IMR-90 (cell line): ENCODE data around the gene QKI. TPM values are rescaled to one million over a fixed set of nuclear protein-coding genes. Genes with fewer than 3 reads are reported as not detected.

Source experiments
- ATAC-seq: fragments of 200-7000 bp; cut with Tn5 transposase; 2 replicates; pipeline ENCODE4 v1.9.1; 2020; ENCODE audit warnings: low read depth, mild to moderate bottlenecking, moderate library complexity
- BruUV-seq: library from RNA; stranded (reverse); fragments of 400-500 nt; replicated peaks from 2 replicates; lab custom pipeline; 2021; lab: Mats Ljungman, UMichigan
- CTCF ChIA-PET: fragments of 300-600 bp; formaldehyde crosslinking; extraction: SDS; loops from one replicate; lab custom pipeline; 2021; ENCODE audit warnings: antibody characterized with exemption; lab: Yijun Ruan, JAX
- POLR2A ChIA-PET: fragments of 300-600 bp; sonication (Branson Sonifier 250); formaldehyde crosslinking; loops from one replicate; lab custom pipeline; 2022; ENCODE audit warnings: antibody characterized with exemption; ENCODE audit not compliant: unreplicated experiment; lab: Charles Lee
- DNase-seq: peaks from one replicate; pipeline ENCODE4 v3.0.0; 2013
- H2AFZ ChIP-seq: replicated peaks from 2 replicates; pipeline ENCODE3; 2013; ENCODE audit warnings: low read length, mild to moderate bottlenecking; ENCODE audit not compliant: poor library complexity
- H2AK5ac ChIP-seq: 2 replicates; pipeline ENCODE4 v1.6.1; 2013; ENCODE audit warnings: low read depth, low read length, inconsistent platforms
- H2AK9ac ChIP-seq: replicated peaks from 2 replicates; pipeline ENCODE3; 2013; ENCODE audit warnings: mild to moderate bottlenecking, low read depth, low read length, moderate library complexity; ENCODE audit not compliant: poor library complexity
- H2BK120ac ChIP-seq: 2 replicates; pipeline ENCODE4 v1.6.1; 2013; ENCODE audit warnings: low read depth, low read length, inconsistent platforms
- H2BK15ac ChIP-seq: 3 replicates; pipeline ENCODE4 v1.6.1; 2013; ENCODE audit warnings: low read depth, low read length, inconsistent platforms
- H2BK20ac ChIP-seq: 2 replicates; pipeline ENCODE4 v1.6.1; 2013; ENCODE audit warnings: low read depth, mild to moderate bottlenecking, inconsistent platforms, low read length, moderate library complexity
- H2BK5ac ChIP-seq: 2 replicates; pipeline ENCODE4 v1.6.1; 2013; ENCODE audit warnings: mild to moderate bottlenecking, low read depth, low read length, inconsistent platforms; ENCODE audit not compliant: poor library complexity, severe bottlenecking
- H3K14ac ChIP-seq: replicated peaks from 2 replicates; pipeline ENCODE4 v1.6.1; 2013; ENCODE audit warnings: low read depth, low read length, inconsistent platforms
- H3K18ac ChIP-seq: 2 replicates; pipeline ENCODE4 v1.6.1; 2013; ENCODE audit warnings: low read depth, low read length, control low read depth
- H3K23ac ChIP-seq: 2 replicates; pipeline ENCODE4 v1.6.1; 2013; ENCODE audit warnings: low read depth, low read length, inconsistent platforms
- H3K27ac ChIP-seq: 2 replicates; pipeline ENCODE4 v1.5.1; 2013; ENCODE audit warnings: mild to moderate bottlenecking, control low read depth, low read length; ENCODE audit not compliant: insufficient read depth
- H3K27me3 ChIP-seq: 2 replicates; pipeline ENCODE4 v1.6.1; 2013; ENCODE audit warnings: low read length; ENCODE audit not compliant: control insufficient read depth, insufficient read depth
- H3K36me3 ChIP-seq: 2 replicates; pipeline ENCODE4 v1.6.1; 2013; ENCODE audit warnings: low read length, mixed read lengths; ENCODE audit not compliant: control insufficient read depth, insufficient read depth
- H3K4ac ChIP-seq: 2 replicates; pipeline ENCODE4 v1.6.1; 2013; ENCODE audit warnings: low read depth, low read length, inconsistent platforms
- H3K4me1 ChIP-seq: 2 replicates; pipeline ENCODE4 v1.6.1; 2013; ENCODE audit warnings: low read length, mixed read lengths; ENCODE audit not compliant: control insufficient read depth, insufficient read depth
- H3K4me2 ChIP-seq: 2 replicates; pipeline ENCODE4 v1.6.1; 2013; ENCODE audit warnings: low read depth, mild to moderate bottlenecking, control low read depth, low read length, moderate library complexity
- H3K4me3 ChIP-seq: 2 replicates; pipeline ENCODE4 v1.5.1; 2013; ENCODE audit warnings: low read depth, mild to moderate bottlenecking, control low read depth, low read length, moderate library complexity; ENCODE audit not compliant: insufficient read depth
- H3K56ac ChIP-seq: 2 replicates; pipeline ENCODE4 v1.6.1; 2013; ENCODE audit warnings: low read length, inconsistent platforms; ENCODE audit not compliant: insufficient read depth; ENCODE audit errors: extremely low read depth
- H3K79me1 ChIP-seq, 2 experiments: 2 replicates each; pipeline ENCODE4 v1.6.1; 2013; ENCODE audit warnings: low read length in 2 of 2, inconsistent platforms in 1 of 2, low read depth in 1 of 2
- H3K9ac ChIP-seq: 2 replicates; pipeline ENCODE4 v1.6.1; 2013; ENCODE audit warnings: low read depth, low read length, control low read depth
- H3K9me1 ChIP-seq: 2 replicates; pipeline ENCODE4 v1.6.1; 2013; ENCODE audit warnings: low read length, inconsistent platforms; ENCODE audit not compliant: insufficient read depth
- H3K9me3 ChIP-seq: 2 replicates; pipeline ENCODE4 v1.6.1; 2013; ENCODE audit warnings: low read length; ENCODE audit not compliant: control insufficient read depth, insufficient read depth
- H4K20me1 ChIP-seq: 2 replicates; pipeline ENCODE4 v1.6.1; 2013; ENCODE audit warnings: low read length, inconsistent platforms; ENCODE audit not compliant: insufficient read depth
- H4K5ac ChIP-seq: 2 replicates; pipeline ENCODE4 v1.6.1; 2013; ENCODE audit warnings: mild to moderate bottlenecking, low read depth, low read length, control low read depth
- H4K8ac ChIP-seq, 2 experiments: 2 replicates each; pipeline ENCODE4 v1.6.1; 2013; ENCODE audit warnings: low read depth in 2 of 2, low read length in 2 of 2, control low read depth in 1 of 2, inconsistent platforms in 1 of 2
- H4K91ac ChIP-seq: 2 replicates; pipeline ENCODE4 v1.6.1; 2013; ENCODE audit warnings: low read depth, low read length, inconsistent platforms; ENCODE audit not compliant: insufficient read depth
- BHLHE40 ChIP-seq: fragments of 150-350 bp; IDR thresholded peaks from 2 replicates; pipeline ENCODE4 v1.6.1; 2016; ENCODE audit warnings: mild to moderate bottlenecking, low read depth, low read length
- CEBPB ChIP-seq: IDR thresholded peaks from 2 replicates; pipeline ENCODE4 v1.6.1; 2012; ENCODE audit warnings: low read depth, low read length, improper control_type of control experiment
- CHD1 ChIP-seq: IDR thresholded peaks from 2 replicates; pipeline ENCODE4 v1.6.1; 2012; ENCODE audit warnings: low read depth, low read length, improper control_type of control experiment
- FOS ChIP-seq: fragments of 150-350 bp; IDR thresholded peaks from 2 replicates; pipeline ENCODE4 v1.6.1; 2016; ENCODE audit warnings: low read depth, low read length
- MAFK ChIP-seq: IDR thresholded peaks from 2 replicates; pipeline ENCODE4 v1.6.1; 2012; ENCODE audit warnings: low read depth, low read length, improper control_type of control experiment
- MXI1 ChIP-seq: IDR thresholded peaks from 2 replicates; pipeline ENCODE4 v1.6.1; 2012; ENCODE audit warnings: low read depth, mild to moderate bottlenecking, low read length, moderate library complexity, borderline replicate concordance
- POLR2A ChIP-seq: IDR thresholded peaks from 2 replicates; pipeline ENCODE4 v1.6.1; 2012; ENCODE audit warnings: mild to moderate bottlenecking, low read depth, low read length
- RAD21 ChIP-seq: IDR thresholded peaks from 2 replicates; pipeline ENCODE4 v1.6.1; 2012; ENCODE audit warnings: low read length, improper control_type of control experiment
- RFX5 ChIP-seq: IDR thresholded peaks from 2 replicates; pipeline ENCODE4 v1.8.0; 2012; ENCODE audit warnings: low read depth, mild to moderate bottlenecking, low read length, moderate library complexity
- SMC3 ChIP-seq: fragments of 150-350 bp; IDR thresholded peaks from 2 replicates; pipeline ENCODE4 v1.6.1; 2016; ENCODE audit warnings: low read depth, mild to moderate bottlenecking, antibody characterized with exemption, low read length, moderate library complexity
- WGBS, 2 experiments: methylation state at CpG; one replicate each; pipeline versions ENCODE4 v1.1.5 to v1.1.7; 2013; ENCODE audit warnings: missing lambda C conversion rate in 2 of 2; ENCODE audit not compliant: insufficient read length in 1 of 2; ENCODE audit errors: extremely low coverage in 2 of 2; 5-methylcytosine and 5-hydroxymethylcytosine counted together
- dilution Hi-C: fragments of 300-500 bp; cut with HindIII; formaldehyde crosslinking; loops from one replicate; pipeline ENCODE4 v1.14.3; 2018; ENCODE audit warnings: low sequenced_read_pairs; ENCODE audit not compliant: unreplicated experiment
- in situ Hi-C: fragments of 300-500 bp; cut with MboI; formaldehyde crosslinking; loops from 3 replicates; pipeline ENCODE4 v1.14.3; 2019; ENCODE audit warnings: low sequenced_read_pairs, inconsistent platforms, mixed read lengths
- intact Hi-C: fragments of 100-400 bp; cut with micrococcal nuclease; formaldehyde crosslinking; loops from 2 replicates; pipeline ENCODE4 v1.10.0; 2022
- polyA plus RNA-seq, 3 experiments: library from polyadenylated mRNA; depleted of rRNA; stranded (reverse); fragments of >200 nt; gene quantifications; 2 replicates each; pipeline ENCODE4 v1.2.3, GENCODE V29; 2012; ENCODE audit warnings: low replicate concordance in 1 of 3
- total RNA-seq: library from RNA; depleted of rRNA; stranded (reverse); fragments of >200 nt; gene quantifications from 2 replicates; pipeline ENCODE4 v1.2.3, GENCODE V29; 2012

The QKI gene
- total and polyA plus RNA-seq, 2 of the 4 experiments (the other 2 are of a cell fraction), result 112 to 232 TPM

DNA sequence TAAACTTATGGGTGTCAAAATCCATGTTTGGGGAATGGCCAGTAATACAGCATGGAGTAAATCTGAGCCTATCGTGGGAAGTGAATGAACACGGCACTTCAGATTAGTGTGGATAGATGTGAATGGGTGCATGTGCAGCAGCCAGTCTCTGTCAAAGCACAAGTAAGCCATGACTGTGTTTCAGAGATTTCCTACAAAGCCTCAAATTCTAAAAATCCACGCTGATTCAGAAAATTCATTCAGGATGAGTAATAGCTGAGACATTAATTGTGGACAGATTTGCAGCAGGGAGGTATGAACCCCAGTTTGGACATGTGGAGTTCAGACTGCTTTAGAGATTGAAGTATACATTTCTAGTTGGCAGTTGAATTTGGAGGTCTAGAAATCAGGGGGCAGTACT lies 115.1 kb downstream of the QKI start:
- no peak overlapping the region for H2AK5ac ChIP-seq
- H3K27ac ChIP-seq, result no peak overlapping the region
- dilution Hi-C loops (no loop called here), intact Hi-C loops (loop anchor here (5.0 kb wide), 3 partner anchors 37 to 112 kb away; no protein-coding TSS in a partner anchor), in situ Hi-C loops (no loop called here)
- H3K9me3 ChIP-seq, result no peaks in the 10 kb centered on the region
- no peak overlapping the region for H4K91ac ChIP-seq
- no peaks in the 10 kb centered on the region for H3K36me3 ChIP-seq
- DNase-seq (peak; percentile 92), ATAC-seq (peak; percentile 74)
- CTCF ChIA-PET, result interaction anchor here (0.6 to 1.3 kb wide), 3 partner anchors 9 to 182 kb away, joined by 3 to 4 read pairs (median 3); no protein-coding TSS in a partner anchor
- peak overlapping the region; percentile 50 for H2BK5ac ChIP-seq
- peak overlapping the region; percentile 24; the same call in 1 of the 2 replicates for H3K4ac ChIP-seq
- no peak overlapping the region for H3K56ac ChIP-seq
- no peak overlapping the region for H3K4me3 ChIP-seq
- H4K20me1 ChIP-seq, result peaks cover 59% of the 10 kb centered on the region; the same call in 1 of the 2 replicates
- no peaks in the 10 kb centered on the region for H3K27me3 ChIP-seq
- H3K23ac ChIP-seq, result peak overlapping the region; percentile 47; the same call in 1 of the 2 replicates
- H2BK20ac ChIP-seq, result no peak overlapping the region
- H2AFZ ChIP-seq, result no peak overlapping the region
- H3K9me1 ChIP-seq, result peaks cover 15% of the 10 kb centered on the region
- H2BK15ac ChIP-seq, result no peak overlapping the region
- WGBS, 2 experiments, result no CpG with 5 or more reads among the region's 3 CpGs
- no TSS peak for BruUV-seq
- no peak overlapping the region for H3K14ac ChIP-seq
- H3K9ac ChIP-seq, result no peak overlapping the region
- no peak overlapping the region for H4K5ac ChIP-seq
- no peak overlapping the region for H2AK9ac ChIP-seq
- no peak overlapping the region for H3K18ac ChIP-seq
- POLR2A ChIA-PET, result no interaction called here
- H3K4me1 ChIP-seq, result peaks cover 18% of the 10 kb centered on the region
- peaks cover 10 to 47% of the 10 kb centered on the region in 2 experiments for H3K79me1 ChIP-seq
- peak overlapping the region; percentile 7; the same call in 1 of the 2 replicates for H2BK120ac ChIP-seq
- 0 out of 4 replicates have a peak overlapping the region, but pooled peaks of 1 of the 2 experiments have one; percentile 16 for H4K8ac ChIP-seq
- peak; percentile 72 for TF ChIP-seq BHLHE40
- TF ChIP-seq RAD21, result no peak
- TF ChIP-seq RFX5, result no peak
- TF ChIP-seq CEBPB, result no peak
- no peak for TF ChIP-seq POLR2A
- peak; percentile 36 for TF ChIP-seq MAFK
- peak; percentile 69 for TF ChIP-seq FOS
- no peak for TF ChIP-seq CHD1
- TF ChIP-seq MXI1, result peak; percentile 83
- no peak for TF ChIP-seq SMC3
- peak overlapping the region; percentile 47; the same call in 1 of the 2 replicates for H3K4me2 ChIP-seq
